GM12892 (cell line): ENCODE data around the gene ZNF827.

ENCODE experiments used
- POLR2A ChIP-seq: IDR thresholded peaks from 2 replicates; pipeline ENCODE4 v1.6.1; 2011; ENCODE audit warnings: low read depth, low read length, control low read depth
- TAF1 ChIP-seq: IDR thresholded peaks from 2 replicates; pipeline ENCODE4 v1.6.1; 2011; ENCODE audit warnings: low read depth, mild to moderate bottlenecking, control low read depth, low read length, borderline replicate concordance

DNA sequence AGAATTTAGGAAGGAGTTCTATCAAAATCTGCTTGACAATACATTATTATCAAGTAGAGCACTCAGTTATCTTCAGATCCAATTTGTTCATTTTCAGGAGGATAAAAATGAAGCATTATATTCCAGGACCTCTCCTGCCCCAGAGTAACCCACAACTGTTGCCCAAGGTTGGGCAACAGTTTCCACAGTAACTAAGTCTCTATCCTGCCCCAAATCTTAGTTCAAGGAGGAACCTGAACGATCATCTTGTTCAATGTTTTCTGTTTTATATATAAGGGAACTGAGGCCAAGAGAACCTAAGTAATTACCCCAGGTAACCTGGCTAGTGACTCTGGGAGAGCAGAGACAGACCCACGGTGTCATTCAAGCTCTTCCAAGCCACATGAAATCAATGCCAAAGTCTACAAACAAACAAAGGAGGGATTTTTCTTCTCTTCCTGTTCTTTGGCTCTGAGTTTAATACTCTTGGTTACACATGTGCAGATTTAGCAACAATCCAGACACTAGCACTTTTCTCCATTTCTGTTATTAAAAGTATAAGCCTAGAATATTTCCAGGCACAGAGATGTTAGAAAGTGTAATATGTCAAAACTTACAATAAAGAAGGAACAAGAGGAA is 153.1 kb downstream of the ZNF827 start:
- TF ChIP-seq TAF1 (no peak), POLR2A (no peak)
